ENCODE results near the gene PPP2R2C. TPM values are rescaled to one million over a fixed set of nuclear protein-coding genes. Genes with fewer than 3 reads are reported as not detected.

PPP2R2C gene
- polyA plus RNA-seq, 1 experiment: 0.06 TPM

GRCh38 chr4:6328526-6328925 is 143.9 kb downstream of the PPP2R2C start:
- ChIA-PET POLR2A (no interaction called here), CTCF (interaction anchor here (1.1 to 14.2 kb wide), 7 partner anchors 11 to 95 kb away, joined by 3 to 496 read pairs (median 9); partner anchors contain the start of gene WFS1)
- DNase-seq (ENCODE audit: low read depth): no peak
- TF ChIP-seq, protein P1, sequence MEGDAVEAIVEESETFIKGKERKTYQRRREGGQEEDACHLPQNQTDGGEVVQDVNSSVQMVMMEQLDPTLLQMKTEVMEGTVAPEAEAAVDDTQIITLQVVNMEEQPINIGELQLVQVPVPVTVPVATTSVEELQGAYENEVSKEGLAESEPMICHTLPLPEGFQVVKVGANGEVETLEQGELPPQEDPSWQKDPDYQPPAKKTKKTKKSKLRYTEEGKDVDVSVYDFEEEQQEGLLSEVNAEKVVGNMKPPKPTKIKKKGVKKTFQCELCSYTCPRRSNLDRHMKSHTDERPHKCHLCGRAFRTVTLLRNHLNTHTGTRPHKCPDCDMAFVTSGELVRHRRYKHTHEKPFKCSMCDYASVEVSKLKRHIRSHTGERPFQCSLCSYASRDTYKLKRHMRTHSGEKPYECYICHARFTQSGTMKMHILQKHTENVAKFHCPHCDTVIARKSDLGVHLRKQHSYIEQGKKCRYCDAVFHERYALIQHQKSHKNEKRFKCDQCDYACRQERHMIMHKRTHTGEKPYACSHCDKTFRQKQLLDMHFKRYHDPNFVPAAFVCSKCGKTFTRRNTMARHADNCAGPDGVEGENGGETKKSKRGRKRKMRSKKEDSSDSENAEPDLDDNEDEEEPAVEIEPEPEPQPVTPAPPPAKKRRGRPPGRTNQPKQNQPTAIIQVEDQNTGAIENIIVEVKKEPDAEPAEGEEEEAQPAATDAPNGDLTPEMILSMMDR (IDR thresholded peaks at IDR 0.05; ENCODE audit: insufficient read depth, low read depth, low read length): no peak
- Histone ChIP-seq H3K27me3 (ENCODE audit: control insufficient read depth, insufficient read depth, low read length) (peaks cover 4% of the 10 kb centered on the region; the same call in 1 of the 2 replicates), H3K4me3 (ENCODE audit: low read depth, low read length) (no peak overlapping the region), H3K36me3 (ENCODE audit: control insufficient read depth, insufficient read depth, low read length) (no peaks in the 10 kb centered on the region)

- POLR2A ChIA-PET: no interaction called here
- Histone ChIP-seq H3K27me3 (ENCODE audit: control insufficient read depth, insufficient read depth, low read length) (peaks cover 4% of the 10 kb centered on the region; the same call in 1 of the 2 replicates), H3K36me3 (ENCODE audit: control insufficient read depth, insufficient read depth, low read length) (no peaks in the 10 kb centered on the region), H3K4me3 (ENCODE audit: low read depth, low read length) (no peak overlapping the region)
- no peak for DNase-seq (ENCODE audit: low read depth)
- CTCF ChIA-PET: interaction anchor here (0.6 to 14.2 kb wide), 23 partner anchors 9 to 330 kb away, joined by 3 to 496 read pairs (median 4); partner anchors contain the start of gene WFS1
- TF ChIP-seq, protein P1 (IDR thresholded peaks at IDR 0.05; ENCODE audit: insufficient read depth, low read depth, low read length): peak; percentile 91
Measured at GRCh38 chr4:6327220-6327917, 145.0 kb downstream of the PPP2R2C start.

DNA sequence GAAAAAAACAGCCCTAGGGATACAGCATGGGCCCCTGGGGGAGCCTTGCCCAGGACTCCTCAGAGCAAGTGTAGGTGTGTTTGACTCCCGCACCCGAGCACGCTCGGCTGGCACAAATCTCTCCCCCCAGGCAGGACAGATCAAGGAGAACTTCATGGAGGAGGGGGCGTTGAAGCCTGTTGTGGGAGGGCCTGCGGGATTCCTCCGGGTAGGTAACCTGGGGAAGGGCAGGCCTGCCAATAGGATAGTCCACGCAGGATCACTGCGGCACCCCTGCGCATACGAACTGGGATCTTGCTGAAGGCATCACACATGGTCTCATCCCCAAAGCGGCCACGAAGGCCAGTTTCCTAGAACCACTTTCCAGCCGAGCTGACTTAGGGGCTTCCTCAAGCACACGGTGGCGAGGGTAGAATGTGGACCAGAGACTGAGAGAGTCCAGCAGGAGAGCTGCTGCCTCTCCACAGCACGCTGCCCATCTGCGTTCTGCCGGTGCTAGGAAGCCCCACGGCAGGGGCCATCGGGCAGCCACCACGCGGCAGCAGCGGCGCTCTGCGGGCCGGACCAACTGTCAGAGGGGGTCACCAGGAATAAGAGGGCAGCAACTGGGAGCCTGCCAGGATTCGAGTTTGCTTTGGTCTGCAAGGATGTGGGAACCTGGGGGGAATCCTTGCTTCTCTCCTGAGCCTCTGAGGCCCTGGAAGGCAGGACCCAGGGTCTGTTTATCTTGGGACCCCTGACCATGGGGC is 145.9 kb downstream of the PPP2R2C start:
- H3K27me3 ChIP-seq (ENCODE audit: control insufficient read depth, insufficient read depth, low read length): peaks cover 6% of the 10 kb centered on the region; the same call in 1 of the 2 replicates
- no peak overlapping the region for H3K4me3 ChIP-seq (ENCODE audit: low read depth, low read length)
- TF ChIP-seq, protein P1 (IDR thresholded peaks at IDR 0.05; ENCODE audit: insufficient read depth, low read depth, low read length): no peak
- no peak for DNase-seq (ENCODE audit: low read depth)
- no peaks in the 10 kb centered on the region for H3K36me3 ChIP-seq (ENCODE audit: control insufficient read depth, insufficient read depth, low read length)
- ChIA-PET POLR2A (no interaction called here), CTCF (interaction anchor here (0.6 to 14.2 kb wide), 15 partner anchors 10 to 329 kb away, joined by 3 to 496 read pairs (median 5); partner anchors contain the start of gene WFS1)

DNA sequence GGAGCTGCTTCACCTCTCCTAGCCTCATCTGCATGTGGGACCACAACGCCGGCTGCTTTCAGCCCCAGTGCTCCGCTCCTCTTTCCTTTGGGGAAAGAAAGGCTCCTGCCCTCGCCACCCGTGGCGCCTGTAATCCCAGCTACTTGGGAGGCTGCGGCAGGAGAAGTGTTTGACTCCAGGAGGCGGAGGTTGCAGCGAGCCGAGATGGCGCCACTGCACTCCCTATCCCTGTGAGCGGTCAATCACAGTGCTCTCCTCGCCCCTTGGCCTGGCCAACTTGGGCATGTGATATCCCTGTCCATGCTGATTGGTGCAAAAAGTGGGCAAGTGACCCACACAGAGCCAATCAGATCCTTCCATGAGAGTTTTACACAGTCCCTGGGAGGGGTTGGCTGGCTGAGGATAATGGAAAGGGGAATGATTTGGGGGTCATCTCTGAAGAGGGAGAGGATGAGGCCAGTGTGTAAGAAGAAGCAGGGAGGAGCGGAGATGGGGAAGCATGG is 146.6 kb downstream of the PPP2R2C start:
- DNase-seq (ENCODE audit: low read depth): no peak
- ChIA-PET POLR2A (no interaction called here), CTCF (interaction anchor here (0.7 to 14.2 kb wide), 5 partner anchors 10 to 75 kb away, joined by 3 to 496 read pairs (median 10); partner anchors contain the start of gene WFS1)
- Histone ChIP-seq H3K4me3 (ENCODE audit: low read depth, low read length) (no peak overlapping the region), H3K36me3 (ENCODE audit: control insufficient read depth, insufficient read depth, low read length) (no peaks in the 10 kb centered on the region), H3K27me3 (ENCODE audit: control insufficient read depth, insufficient read depth, low read length) (peaks cover 6% of the 10 kb centered on the region; the same call in 1 of the 2 replicates)
- TF ChIP-seq, protein P1 (IDR thresholded peaks at IDR 0.05; ENCODE audit: insufficient read depth, low read depth, low read length): no peak
